Prostate gland (tissue), 2 donors: ENCODE results near the gene ATG12.

Experiments
- CTCF ChIP-seq, 4 experiments: fragments of 200-600 bp in 2 of 4; fragments of 450-650 bp in 2 of 4; sonication (generic) in 2 of 4; IDR thresholded peaks; 1 replicate in 3 of 4; 2 replicates in 1 of 4; pipeline ENCODE4 v1.5.1; 2016 to 2019; ENCODE audit warnings: antibody characterized with exemption in 4 of 4, mild to moderate bottlenecking in 2 of 4, moderate library complexity in 2 of 4
- POLR2A ChIP-seq: fragments of 450-650 bp; IDR thresholded peaks from one replicate; pipeline ENCODE4 v1.6.1; 2016; ENCODE audit warnings: antibody characterized with exemption, mild to moderate bottlenecking

GRCh38 chr5:115869256-115869795, 28.0 kb upstream of the ATG12 start:
- TF ChIP-seq CTCF (IDR thresholded peaks at IDR 0.05), result no peak
- no peak for TF ChIP-seq POLR2A
